GM18867 (cell line): ENCODE data around the gene MIAT.
A peak's percentile ranks its signal among the peaks of the same experiment; 100 is the strongest.
"Not testable (repeated sequence)": the region's sequence is repeated elsewhere in the genome, so short reads cannot be mapped to it uniquely, and the experiment has no call there.

ENCODE experiments used
- ATAC-seq: cut with Tn5 transposase; IDR thresholded peaks from one replicate; pipeline ENCODE4 v1.9.1; 2021; ENCODE audit warnings: mild to moderate bottlenecking, moderate library complexity; ENCODE audit not compliant: unreplicated experiment

Gene MIAT

DNA sequence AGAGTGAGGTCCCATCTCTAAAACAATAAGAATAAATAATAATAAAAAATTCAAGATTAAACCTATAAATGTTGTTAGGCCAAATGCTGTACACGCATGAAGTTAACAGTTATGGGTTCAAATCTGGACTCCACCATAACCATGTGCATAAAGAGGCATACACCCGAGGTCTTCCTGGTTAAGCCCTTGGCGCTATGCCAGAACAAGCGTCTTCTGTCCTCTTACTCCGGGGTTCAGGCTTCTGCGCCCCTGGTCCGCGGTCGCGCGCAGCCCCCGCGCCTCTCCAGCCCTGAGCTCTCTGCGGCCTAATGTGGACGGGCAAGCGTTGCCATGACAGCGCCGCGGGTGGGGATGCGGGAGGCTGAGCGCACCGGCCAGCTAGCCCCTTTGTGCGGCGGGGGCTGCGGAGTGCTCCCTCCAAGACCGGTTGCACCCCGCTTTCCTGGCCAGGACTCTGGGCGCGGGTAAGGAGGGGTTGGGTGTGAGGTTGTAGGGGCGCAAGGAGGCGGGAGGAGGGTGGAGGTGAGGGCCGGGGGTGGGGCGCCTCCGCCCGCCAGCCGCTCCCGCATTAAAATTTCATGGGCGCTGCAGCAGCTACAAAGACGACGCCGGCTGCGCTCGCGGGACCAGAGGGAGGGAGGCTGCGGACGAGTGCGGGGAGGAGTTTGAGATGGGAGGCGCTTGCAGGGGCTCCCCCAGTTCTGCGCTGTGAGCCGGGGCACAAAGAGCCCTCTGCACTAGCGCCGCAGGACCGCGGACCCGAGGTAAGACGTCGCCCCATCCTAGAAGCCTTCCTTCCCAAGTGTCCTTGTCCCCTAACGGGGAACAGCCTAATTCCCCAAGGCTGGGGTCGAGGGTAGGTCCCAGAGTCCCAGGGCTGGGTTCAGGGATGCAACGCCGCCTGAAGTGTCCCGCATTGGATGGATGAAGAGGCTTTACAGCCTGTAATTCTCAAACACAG is at the start of gene MIAT:
TSS of gene MIAT (plus strand) at position 698 of the 961 bp plus-strand sequence.
- peak; percentile 54 for ATAC-seq

DNA sequence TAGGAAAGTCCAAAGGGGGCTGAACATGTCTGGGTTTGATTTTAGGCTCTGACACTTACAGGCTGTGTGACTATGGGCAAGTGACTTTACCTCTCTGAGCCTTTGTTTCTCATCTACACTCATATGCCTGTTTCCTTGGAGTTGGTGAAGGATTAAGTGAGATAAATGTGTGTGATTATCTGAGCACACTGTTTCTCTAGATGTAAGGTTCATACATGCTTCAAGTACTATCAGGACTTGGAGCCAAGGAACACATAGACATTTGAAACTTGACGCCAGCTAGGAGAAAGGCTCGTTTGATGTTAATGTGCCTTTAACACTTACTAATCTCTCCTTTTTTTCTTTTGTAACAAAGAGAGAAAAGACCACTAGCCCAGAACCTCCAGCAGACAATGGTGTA is 49.3 kb upstream of the MIAT start:
- ATAC-seq = no peak

DNA sequence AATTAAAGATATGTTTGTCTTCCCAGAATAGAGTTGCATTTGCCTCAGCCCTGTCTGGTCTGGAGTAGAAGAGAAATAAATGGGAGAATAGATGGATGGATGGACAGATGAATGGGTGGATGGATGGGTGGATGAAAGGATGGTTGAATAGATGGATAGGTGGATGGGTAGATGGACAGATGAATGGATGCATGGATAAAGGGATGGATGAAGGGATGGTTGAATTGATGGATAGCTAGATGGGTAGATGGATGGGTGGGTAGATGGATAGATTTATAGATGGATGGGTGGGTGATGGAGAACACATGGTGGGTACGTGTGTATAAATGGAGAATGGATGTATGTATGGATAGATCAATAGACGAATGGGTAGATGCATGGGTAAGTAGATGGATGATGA is 48.1 kb upstream of the MIAT start:
- ATAC-seq = no peak

DNA sequence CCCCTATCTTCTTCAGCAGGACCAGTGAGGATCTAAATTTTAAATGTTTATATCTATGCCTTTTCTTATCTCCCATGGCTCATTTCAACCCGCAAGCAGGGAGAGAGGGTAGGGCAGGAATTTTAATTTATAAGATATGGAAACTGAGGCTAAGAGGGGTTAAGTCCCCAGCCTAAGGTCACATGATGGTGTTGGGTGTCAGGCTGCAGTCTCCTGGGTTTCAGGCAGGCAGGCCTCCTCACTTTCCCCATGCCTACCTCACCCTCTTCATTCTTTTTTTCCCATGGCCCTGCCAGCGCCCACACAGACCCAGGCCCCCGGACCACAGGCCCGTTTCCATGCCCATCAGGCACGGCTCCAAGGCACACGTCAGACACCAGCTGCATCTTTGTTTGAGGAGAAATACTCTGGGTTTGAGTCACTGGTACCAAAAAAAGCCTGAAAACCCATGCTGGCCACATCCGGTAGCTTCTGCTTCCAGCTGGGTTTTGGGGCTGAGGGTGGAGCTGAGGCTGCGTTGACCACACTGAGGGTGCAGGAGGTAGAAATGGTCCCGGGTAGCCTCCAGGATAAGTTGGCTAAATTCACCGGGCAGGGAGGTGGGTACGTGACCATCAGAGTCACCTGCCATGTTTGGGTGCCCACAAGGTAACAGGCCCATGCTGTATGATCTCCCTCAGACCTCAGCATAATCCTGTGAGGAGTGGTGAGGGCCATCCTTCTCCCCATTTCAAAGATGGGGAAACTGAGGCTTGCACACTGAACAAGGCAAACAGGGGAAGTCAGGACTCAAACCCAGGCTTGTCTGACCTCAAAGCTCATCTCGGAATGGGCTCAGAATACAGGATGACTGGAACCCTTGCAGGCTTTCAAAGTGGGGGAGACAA is 47.1 kb upstream of the MIAT start:
- ATAC-seq = peak; percentile 76

DNA sequence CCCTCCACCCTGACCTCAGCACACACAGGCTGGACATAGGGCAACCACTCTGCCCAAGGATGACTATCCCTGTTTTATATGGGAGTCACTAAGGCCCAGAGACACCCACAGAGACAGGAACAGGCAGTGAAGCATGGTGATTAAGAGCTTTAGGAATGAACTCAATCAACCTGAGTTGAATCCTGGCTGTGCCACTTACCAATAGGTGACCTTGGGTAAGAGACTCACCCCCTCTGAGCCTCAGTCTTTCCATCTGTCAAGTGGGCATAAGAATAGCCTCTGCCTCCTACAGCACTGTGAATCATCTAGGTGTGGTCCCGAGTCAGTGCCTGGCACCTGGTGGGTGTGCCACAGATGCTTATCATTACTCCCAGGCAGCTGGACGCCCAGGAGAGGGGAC is 46.4 kb upstream of the MIAT start:
- ATAC-seq = no peak

DNA sequence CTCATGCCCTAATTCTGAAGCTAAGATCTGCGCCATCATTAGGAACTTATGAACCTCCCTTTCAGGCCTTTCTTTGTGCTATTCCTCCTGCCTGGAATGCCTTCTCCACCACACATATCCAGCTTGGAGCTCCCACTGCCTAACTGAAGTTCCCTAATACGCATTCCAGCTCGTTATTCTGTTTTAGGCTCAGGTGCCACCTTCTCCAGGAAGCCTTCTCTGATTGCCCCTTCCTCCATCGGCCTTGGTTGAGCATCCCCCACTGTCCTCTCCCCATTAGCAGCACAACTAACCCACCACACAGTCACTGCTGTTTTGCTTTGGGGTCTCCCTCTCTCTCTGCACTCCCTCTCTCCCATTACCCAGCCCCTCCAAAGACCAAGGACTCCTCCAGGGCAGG is 44.7 kb upstream of the MIAT start:
- no peak for ATAC-seq

DNA sequence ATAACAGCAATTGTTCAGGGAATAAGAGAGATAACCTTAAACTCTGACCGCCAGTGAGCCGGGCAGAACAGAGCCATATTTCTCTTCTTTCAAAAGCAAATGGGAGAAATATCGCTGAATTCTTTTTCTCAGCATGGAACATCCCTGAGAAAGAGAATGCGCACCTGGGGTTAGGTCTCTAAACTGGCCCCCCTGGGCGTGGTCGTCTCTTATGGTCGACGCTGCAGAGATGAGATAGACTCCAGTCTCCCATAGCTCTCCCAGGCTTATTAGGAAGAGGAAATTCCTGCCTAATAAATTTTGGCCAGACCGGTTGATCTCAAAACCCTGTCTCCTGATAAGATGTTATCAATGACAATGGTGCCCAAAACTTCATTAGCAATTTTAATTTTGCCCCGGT is 43.6 kb upstream of the MIAT start:
- ATAC-seq = not testable (repeated sequence)

DNA sequence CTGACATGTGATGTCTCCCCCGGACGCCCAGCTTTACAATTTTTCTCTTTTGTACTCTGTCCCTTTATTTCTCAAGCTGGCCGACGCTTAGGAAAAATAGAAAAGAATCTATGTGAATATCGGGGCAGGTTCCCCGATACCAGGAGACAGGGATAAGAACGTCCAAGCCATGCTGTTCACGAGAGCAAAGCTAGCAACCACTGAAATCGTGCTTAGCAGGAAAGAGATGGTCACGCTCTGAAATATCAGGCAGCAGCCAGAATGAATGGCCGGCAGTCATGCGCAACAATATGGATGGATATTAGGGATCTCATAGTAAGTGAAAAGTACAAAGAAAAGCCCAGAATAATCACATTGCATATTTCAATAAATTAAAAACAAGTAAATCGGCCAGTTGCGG is 43.1 kb upstream of the MIAT start:
- ATAC-seq = no peak

DNA sequence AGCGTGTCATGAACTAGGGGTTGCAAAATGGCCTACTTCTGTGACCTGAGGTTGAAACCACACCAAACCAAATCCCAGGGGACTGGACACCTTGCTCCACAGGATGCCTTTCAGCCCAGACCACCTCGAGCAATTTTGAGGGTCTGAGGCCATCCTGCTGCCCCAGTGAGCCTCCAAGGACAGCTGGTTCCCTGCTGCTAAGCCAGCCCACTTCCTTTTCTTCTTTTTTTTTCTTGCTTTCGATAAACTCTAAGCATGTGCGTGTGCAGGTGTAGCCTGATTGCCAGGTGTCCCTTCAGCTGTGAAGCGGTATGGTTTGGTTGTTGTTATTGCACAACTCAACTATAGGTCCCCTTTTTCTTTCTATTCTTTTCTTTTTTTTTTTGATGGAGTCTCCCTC is 42.2 kb upstream of the MIAT start:
- peak; percentile 66 for ATAC-seq

DNA sequence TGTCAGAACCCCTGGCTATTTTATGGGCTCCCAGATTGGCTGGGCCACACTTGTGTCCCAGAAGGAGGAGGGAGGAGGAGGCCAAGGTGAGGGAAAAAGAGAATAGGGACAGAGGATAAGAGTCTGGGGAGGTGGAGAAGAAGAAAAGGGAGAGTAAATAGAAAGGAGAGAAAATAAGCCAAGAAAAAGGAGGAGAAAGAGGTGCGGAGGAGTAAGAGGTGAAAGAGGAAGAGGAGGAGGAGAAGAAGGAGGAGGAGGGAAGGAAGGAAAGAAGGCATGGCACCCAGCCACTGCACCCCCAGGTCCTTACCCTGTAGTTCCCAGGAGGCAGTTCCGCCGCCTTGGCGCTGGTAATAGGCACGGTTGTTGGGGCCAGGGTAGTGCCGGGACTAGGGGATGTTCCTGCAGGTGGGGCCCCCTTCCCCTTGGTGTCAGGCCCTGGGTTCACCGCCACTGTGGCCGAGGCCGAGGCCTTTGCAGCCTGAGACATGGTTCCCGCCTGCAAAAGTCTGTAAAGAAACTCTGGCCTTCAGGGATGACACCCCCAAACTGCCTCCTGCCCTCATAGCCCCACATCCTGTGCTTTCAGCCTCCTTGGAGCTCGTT is 41.5 kb upstream of the MIAT start:
- no peak for ATAC-seq

DNA sequence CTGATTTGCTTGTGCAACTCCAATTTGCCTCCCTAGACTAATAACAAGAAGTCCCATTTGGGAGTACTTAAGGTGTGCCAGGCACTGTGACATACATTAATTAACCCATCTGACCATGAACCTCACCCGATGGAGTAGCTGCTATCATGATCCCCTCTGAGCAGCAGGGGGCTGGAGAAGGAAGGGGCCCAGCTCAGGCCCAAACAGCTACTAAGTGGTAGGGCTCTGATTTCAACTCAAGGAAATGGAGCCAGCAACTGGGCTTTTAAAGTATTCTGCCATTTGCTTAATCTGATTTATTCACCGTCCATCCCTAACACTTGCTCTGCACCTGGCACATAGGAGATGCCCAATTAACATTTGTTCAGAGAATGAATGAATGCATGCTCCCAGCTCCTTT is 40.7 kb upstream of the MIAT start:
- ATAC-seq = no peak

DNA sequence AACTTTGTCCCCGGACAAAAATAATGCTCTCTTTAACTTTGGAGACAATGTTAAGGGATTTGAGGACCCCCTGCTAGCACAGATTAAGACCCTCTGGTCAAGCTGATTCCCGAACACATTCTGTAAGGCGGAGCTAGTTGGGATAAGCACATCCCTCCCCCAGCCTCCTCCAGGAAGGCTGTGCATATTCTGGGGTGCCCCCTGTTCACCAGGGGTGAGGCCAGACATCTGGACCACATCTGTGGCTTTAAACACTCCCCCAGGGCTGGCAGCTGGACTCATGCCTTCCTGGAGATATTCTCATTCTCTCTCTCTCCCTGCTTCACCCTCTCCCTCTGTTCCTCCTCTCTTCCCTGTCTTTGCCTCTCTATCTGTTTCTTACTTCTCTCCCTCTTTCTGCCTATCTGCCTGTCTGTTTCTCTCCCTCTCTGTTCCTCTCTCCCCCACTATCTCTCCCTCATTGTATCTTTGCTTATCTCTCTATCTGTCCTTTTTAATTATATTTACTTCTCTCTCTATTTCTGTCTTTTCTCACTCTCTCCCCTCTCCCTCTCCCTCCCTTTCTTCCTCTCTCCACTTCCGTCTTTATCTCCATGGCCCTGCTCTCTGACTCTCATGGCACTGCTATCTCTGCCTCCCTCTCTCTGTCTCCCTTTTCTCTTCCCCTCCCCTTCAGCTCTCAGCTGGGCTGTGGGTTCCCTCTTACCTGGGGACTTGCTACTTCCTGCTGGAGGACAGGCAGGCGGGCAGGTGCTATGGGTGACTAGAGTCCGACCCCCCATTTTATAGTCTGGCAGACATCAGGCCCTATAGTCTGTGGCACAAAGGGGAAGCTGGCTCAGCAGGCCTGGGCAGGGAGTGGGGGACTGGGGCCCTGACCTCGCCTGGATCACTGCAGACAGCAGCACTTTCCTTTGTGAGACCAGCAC is 39.9 kb upstream of the MIAT start, which contains the start of gene CRYBB1:
TSS of gene CRYBB1 (minus strand) at position 757 of the 929 bp plus-strand sequence. CDS start 1,708 bp downstream, outside the sequence.
- ATAC-seq = no peak

DNA sequence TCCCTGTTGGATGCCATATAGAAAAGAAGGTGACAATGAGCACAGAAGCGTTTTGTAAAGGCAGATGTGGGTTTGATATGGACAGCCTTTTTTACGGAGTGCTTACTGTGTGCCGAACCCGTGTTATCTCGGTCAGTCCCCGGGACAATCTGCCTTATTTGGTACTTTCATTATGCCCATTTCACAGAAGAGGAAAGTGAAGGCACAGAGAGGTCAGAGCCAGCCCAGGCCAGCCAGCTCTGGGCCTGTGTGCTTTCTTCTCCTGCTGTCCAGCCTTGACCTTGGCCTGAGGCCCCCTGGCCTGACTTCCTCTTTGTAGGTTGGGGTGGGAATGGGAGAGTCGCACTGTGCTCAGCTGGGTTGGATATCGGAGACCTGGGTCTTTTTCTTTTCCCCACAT is 38.9 kb upstream of the MIAT start:
- no peak for ATAC-seq

DNA sequence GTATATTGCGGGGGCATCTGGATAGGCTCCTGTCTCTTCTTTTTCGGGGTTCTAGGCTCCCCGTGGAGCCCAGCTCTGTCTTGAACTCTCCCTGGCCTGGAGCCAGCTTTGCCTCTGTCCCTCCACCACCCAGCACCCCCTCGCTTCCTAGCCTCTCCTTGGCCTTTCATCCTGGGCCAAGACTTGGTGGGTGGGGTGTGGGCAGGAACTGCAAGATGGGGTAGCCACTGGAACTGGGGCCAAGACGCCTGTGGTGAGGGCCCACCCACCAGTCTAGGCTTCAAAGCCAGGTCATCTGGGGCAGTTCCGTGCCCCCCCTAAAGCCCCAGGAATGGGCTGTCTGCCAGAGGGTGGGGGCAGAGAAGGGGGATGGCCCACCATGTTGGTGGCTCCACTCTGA is 37.9 kb upstream of the MIAT start:
- no peak for ATAC-seq

DNA sequence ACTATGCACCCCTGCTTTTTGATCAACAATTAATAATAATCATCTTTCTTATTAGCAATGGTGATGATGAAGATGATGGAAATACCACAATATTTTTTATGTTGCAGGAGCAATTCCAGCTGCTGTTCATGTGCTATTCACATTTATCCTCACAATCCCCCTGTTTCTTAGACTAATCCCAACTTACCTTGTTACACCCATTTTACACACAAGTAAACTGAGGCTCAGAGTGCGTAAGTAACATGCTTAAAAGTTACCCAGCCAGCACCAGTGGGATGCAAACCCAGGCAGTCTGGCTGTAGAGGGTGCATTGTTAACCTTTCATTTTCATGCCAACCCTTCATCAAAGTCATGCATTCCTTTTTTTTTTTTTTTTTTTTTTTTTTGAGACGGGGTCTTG is 37.2 kb upstream of the MIAT start:
- ATAC-seq = no peak

DNA sequence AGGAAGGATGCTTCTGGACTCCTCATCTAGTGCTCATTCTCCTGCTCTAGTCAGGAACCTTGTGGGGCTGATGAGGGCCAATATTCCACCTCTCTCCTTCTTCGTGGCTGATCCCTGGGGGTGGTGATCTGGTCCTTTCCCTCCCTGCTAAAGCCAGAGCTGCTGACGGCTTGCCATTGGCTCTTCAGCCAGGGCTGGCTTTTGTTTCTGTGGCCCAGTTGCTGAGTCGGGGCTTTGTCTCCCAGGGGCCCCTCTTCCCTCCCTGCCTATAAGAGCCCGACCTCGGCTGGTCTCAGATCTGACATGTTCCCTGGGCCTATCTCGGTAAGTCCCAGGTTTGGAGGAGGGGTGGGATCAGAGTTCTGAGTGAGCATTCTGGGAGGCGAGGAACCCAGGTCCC is 35.7 kb upstream of the MIAT start, which contains the start of gene CRYBA4:
TSS of gene CRYBA4 (plus strand) at position 301 of the 400 bp plus-strand sequence. CDS start 634 bp downstream, outside the sequence.
- no peak for ATAC-seq

DNA sequence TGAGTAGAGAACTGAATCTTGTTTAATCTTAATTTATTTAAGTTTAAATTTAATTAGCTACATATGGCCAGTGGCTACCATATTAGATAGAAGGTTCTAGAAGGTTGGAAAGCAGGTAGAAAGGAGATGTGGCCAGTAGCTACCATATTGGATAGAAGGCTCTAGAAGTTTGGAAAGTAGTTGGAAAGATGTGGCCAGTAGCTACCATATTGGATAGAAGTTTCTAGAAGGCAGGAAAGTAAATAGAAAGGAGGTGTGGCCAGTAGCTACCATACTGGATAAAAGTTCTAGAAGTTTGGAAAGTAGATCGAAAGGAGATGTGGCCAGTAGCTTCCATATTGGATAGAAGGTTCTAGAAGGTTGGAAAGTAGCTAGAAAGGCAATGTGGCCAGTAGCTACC is 33.4 kb upstream of the MIAT start:
- no peak for ATAC-seq

DNA sequence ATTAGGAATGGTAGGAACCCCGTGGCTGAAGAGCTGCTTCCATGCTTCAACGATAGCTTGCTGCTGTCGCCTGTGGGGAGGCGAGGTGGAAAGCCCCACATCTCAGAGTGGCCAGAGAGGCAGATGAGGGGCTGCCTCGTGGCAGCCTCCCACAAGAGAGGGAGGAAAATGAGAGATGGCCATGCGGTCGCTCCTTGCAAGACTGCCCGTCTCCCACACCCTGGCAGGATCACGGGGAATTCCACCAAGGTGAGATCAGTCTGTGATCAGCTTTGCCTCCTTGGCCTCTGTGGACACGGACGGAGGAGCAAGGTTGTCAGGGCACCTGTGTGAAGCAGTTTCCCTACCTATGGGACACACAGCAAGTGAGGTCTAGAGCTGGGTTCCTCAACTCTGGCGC is 32.6 kb upstream of the MIAT start:
- ATAC-seq = no peak

DNA sequence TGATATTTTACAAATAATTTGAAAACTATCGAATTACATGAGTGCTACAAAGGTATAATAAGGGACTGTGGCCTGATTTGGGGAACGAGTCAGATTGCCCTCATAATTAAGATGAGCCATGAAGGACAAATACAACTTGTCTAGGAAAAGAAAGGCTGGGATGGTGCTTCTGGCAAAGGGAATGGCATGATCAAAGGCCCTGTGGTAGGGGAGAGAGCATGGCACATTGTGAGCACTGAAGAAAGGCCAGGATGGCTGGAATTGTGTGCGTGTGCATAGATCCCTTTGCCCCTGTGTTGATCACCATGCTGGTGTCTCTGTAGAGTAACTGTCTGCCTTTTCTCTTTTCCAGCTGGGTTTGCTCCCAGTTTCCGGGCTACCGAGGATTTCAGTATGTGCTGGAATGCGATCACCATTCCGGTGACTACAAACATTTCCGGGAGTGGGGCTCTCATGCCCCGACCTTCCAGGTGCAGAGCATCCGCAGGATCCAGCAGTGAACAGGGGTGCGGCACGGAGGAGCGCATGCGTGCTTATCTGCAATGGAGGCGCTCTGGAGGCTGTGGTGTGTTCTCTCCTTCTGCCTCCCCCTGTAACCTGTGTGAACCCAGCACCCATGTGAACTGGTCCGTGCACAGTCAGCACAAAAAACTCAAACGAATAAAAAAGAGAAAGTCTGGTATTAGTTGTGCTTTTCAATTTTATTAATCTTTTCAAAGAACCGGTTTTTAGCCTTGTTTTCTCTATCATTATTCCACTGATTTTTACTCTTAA is 27.2 kb upstream of the MIAT start:
- no peak for ATAC-seq
